Activated naive CD4-positive, alpha-beta T cell treated with anti-CD3 and anti-CD28 coated beads for 36 hours (primary cell): ENCODE results near the gene KLHL4. TPM values are rescaled to one million over a fixed set of nuclear protein-coding genes. Genes with fewer than 3 reads are reported as not detected.
"Not testable (repeated sequence)": the region's sequence is repeated elsewhere in the genome, so short reads cannot be mapped to it uniquely, and the experiment has no call there.

Source experiments
- CTCF ChIA-PET: fragments of 350-600 bp; sonication (Branson Sonifier 250); formaldehyde crosslinking; loops from one replicate; lab custom pipeline; 2021; ENCODE audit warnings: antibody characterized with exemption; lab: Charles Lee
- DNase-seq: peaks from one replicate; pipeline ENCODE4 v3.0.0-alpha.2; 2020
- H3K27ac Mint-ChIP-seq: one replicate; pipeline ENCODE4 v1.8.0; 2021; ENCODE audit warnings: mild to moderate bottlenecking, mixed read lengths
- H3K27me3 Mint-ChIP-seq: one replicate; pipeline ENCODE4 v1.8.0; 2021; ENCODE audit warnings: low read depth, mixed read lengths
- H3K36me3 Mint-ChIP-seq: one replicate; pipeline ENCODE4 v1.8.0; 2021; ENCODE audit warnings: low read depth, mixed read lengths
- H3K4me1 Mint-ChIP-seq: one replicate; pipeline ENCODE4 v1.8.0; 2021; ENCODE audit warnings: low read depth, mixed read lengths
- H3K4me3 Mint-ChIP-seq: one replicate; pipeline ENCODE4 v1.8.0; 2021; ENCODE audit warnings: mild to moderate bottlenecking, moderate library complexity, mixed read lengths
- H3K9me3 Mint-ChIP-seq: one replicate; pipeline ENCODE4 v1.8.0; 2021; ENCODE audit warnings: mixed read lengths
- intact Hi-C: fragments of 100-400 bp; cut with micrococcal nuclease; formaldehyde crosslinking; loops from one replicate; pipeline ENCODE4 v1.15.1; 2023
- total RNA-seq, 2 experiments: library from RNA; stranded (reverse); gene quantifications; one replicate each; pipeline ENCODE4 v1.2.3, GENCODE V29; 2021

KLHL4 gene
- total RNA-seq, 2 experiments from 2014 or later = not detected

- intact Hi-C loops = no loop called here
- H3K36me3 Mint-ChIP-seq = no peaks in the 10 kb centered on the region
Measured at GRCh38 chrX:87679849-87680248, 162.2 kb downstream of the KLHL4 start.

GRCh38 chrX:87687703-87688102 lies 170.1 kb downstream of the KLHL4 start:
- no peaks in the 10 kb centered on the region for H3K4me1 Mint-ChIP-seq
- no peak overlapping the region for H3K4me3 Mint-ChIP-seq
- CTCF ChIA-PET = no interaction called here
- no peaks in the 10 kb centered on the region for H3K36me3 Mint-ChIP-seq
- H3K27me3 Mint-ChIP-seq = no peaks in the 10 kb centered on the region
- no peak overlapping the region for H3K27ac Mint-ChIP-seq
- no peaks in the 10 kb centered on the region for H3K9me3 Mint-ChIP-seq
- DNase-seq = no peak
- intact Hi-C loops = no loop called here

More at GRCh38 chrX:87679849-87680248, 162.2 kb downstream of the KLHL4 start:
- Mint-ChIP-seq H3K9me3 (no peaks in the 10 kb centered on the region), H3K4me1 (no peaks in the 10 kb centered on the region), H3K27me3 (no peaks in the 10 kb centered on the region), H3K4me3 (no peak overlapping the region), H3K27ac (no peak overlapping the region)
- CTCF ChIA-PET = no interaction called here
- no peak for DNase-seq

GRCh38 chrX:87688113-87688748 lies 170.6 kb downstream of the KLHL4 start:
- not testable (repeated sequence) for H3K27ac Mint-ChIP-seq

GRCh38 chrX:87689218-87689617 lies 171.6 kb downstream of the KLHL4 start:
- H3K4me1 Mint-ChIP-seq, H3K27ac Mint-ChIP-seq, H3K36me3 Mint-ChIP-seq, CTCF ChIA-PET, H3K9me3 Mint-ChIP-seq, H3K4me3 Mint-ChIP-seq, DNase-seq, intact Hi-C loops, H3K27me3 Mint-ChIP-seq: not testable (repeated sequence)

More at GRCh38 chrX:87688113-87688748, 170.6 kb downstream of the KLHL4 start:
- H3K4me1 Mint-ChIP-seq, H3K27me3 Mint-ChIP-seq, H3K4me3 Mint-ChIP-seq, DNase-seq, intact Hi-C loops, CTCF ChIA-PET, H3K9me3 Mint-ChIP-seq, H3K36me3 Mint-ChIP-seq: not testable (repeated sequence)

- DNase-seq = no peak
- no peaks in the 10 kb centered on the region for H3K27me3 Mint-ChIP-seq
- H3K4me1 Mint-ChIP-seq = no peaks in the 10 kb centered on the region
- intact Hi-C loops = no loop called here
- CTCF ChIA-PET = no interaction called here
- no peaks in the 10 kb centered on the region for H3K36me3 Mint-ChIP-seq
- no peaks in the 10 kb centered on the region for H3K9me3 Mint-ChIP-seq
- H3K27ac Mint-ChIP-seq = no peak overlapping the region
- no peak overlapping the region for H3K4me3 Mint-ChIP-seq
Measured at GRCh38 chrX:87693204-87693603, 175.6 kb downstream of the KLHL4 start.

GRCh38 chrX:87697409-87697808 lies 179.8 kb downstream of the KLHL4 start:
- no peak overlapping the region for H3K4me3 Mint-ChIP-seq
- DNase-seq = no peak
- H3K9me3 Mint-ChIP-seq = no peaks in the 10 kb centered on the region
- intact Hi-C loops = no loop called here
- no peaks in the 10 kb centered on the region for H3K36me3 Mint-ChIP-seq
- CTCF ChIA-PET = no interaction called here
- no peak overlapping the region for H3K27ac Mint-ChIP-seq
- H3K4me1 Mint-ChIP-seq = no peaks in the 10 kb centered on the region
- H3K27me3 Mint-ChIP-seq = no peaks in the 10 kb centered on the region

- H3K4me1 Mint-ChIP-seq = no peaks in the 10 kb centered on the region
- no peak overlapping the region for H3K4me3 Mint-ChIP-seq
Measured at GRCh38 chrX:87702795-87703194, 185.2 kb downstream of the KLHL4 start.

GRCh38 chrX:87703469-87703868 lies 185.9 kb downstream of the KLHL4 start:
- CTCF ChIA-PET, H3K27me3 Mint-ChIP-seq, H3K36me3 Mint-ChIP-seq, H3K27ac Mint-ChIP-seq, H3K4me1 Mint-ChIP-seq, H3K4me3 Mint-ChIP-seq, H3K9me3 Mint-ChIP-seq, intact Hi-C loops, DNase-seq: not testable (repeated sequence)

More at GRCh38 chrX:87702795-87703194, 185.2 kb downstream of the KLHL4 start:
- DNase-seq = no peak
- intact Hi-C loops = no loop called here
- peaks cover 3% of the 10 kb centered on the region for H3K9me3 Mint-ChIP-seq
- H3K27ac Mint-ChIP-seq = no peak overlapping the region
- CTCF ChIA-PET = no interaction called here
- no peaks in the 10 kb centered on the region for H3K27me3 Mint-ChIP-seq
- H3K36me3 Mint-ChIP-seq = no peaks in the 10 kb centered on the region

GRCh38 chrX:87706134-87706533 lies 188.5 kb downstream of the KLHL4 start:
- CTCF ChIA-PET = no interaction called here

GRCh38 chrX:87710580-87710979 lies 193.0 kb downstream of the KLHL4 start:
- no peaks in the 10 kb centered on the region for H3K27me3 Mint-ChIP-seq
- no peak overlapping the region for H3K4me3 Mint-ChIP-seq
- H3K27ac Mint-ChIP-seq = no peak overlapping the region
- no peaks in the 10 kb centered on the region for H3K36me3 Mint-ChIP-seq
- intact Hi-C loops = no loop called here
- CTCF ChIA-PET = no interaction called here
- DNase-seq = no peak
- H3K4me1 Mint-ChIP-seq = no peaks in the 10 kb centered on the region
- peaks cover 9% of the 10 kb centered on the region for H3K9me3 Mint-ChIP-seq

More at GRCh38 chrX:87706134-87706533, 188.5 kb downstream of the KLHL4 start:
- Mint-ChIP-seq H3K27ac (no peak overlapping the region), H3K27me3 (no peaks in the 10 kb centered on the region), H3K4me1 (no peaks in the 10 kb centered on the region), H3K9me3 (peaks cover 9% of the 10 kb centered on the region), H3K4me3 (no peak overlapping the region), H3K36me3 (no peaks in the 10 kb centered on the region)
- intact Hi-C loops = no loop called here
- DNase-seq = no peak
